GM19035 (cell line): ENCODE measurements around the gene CHST5.
"Not testable (repeated sequence)": the region's sequence is repeated elsewhere in the genome, so short reads cannot be mapped to it uniquely, and the experiment has no call there.

Experiments
- ATAC-seq: cut with Tn5 transposase; IDR thresholded peaks from one replicate; pipeline ENCODE4 v1.9.1; 2021; ENCODE audit not compliant: unreplicated experiment

CHST5 gene

GRCh38 chr16:75552951-75553350, 17.0 kb upstream of the CHST5 start:
- ATAC-seq: no peak

GRCh38 chr16:75550211-75550662, 14.3 kb upstream of the CHST5 start:
- peak; percentile 68 for ATAC-seq

- ATAC-seq: not testable (repeated sequence)
These were observed 12.5 kb upstream of the CHST5 start for GRCh38 chr16:75548456-75548855.

- no peak for ATAC-seq
These were observed 10.4 kb upstream of the CHST5 start for GRCh38 chr16:75546293-75546692.

- ATAC-seq: not testable (repeated sequence)
These were observed 10.0 kb upstream of the CHST5 start for GRCh38 chr16:75545879-75546278.

- ATAC-seq: not testable (repeated sequence)
These were observed 6.6 kb upstream of the CHST5 start for GRCh38 chr16:75542462-75542861.

GRCh38 chr16:75541236-75541635, 5.3 kb upstream of the CHST5 start:
- no peak for ATAC-seq

GRCh38 chr16:75538882-75539565, 3.1 kb upstream of the CHST5 start:
- not testable (repeated sequence) for ATAC-seq

- no peak for ATAC-seq
These were observed 1.9 kb upstream of the CHST5 start for GRCh38 chr16:75537776-75538175.

- ATAC-seq: no peak
These were observed 581 bp downstream of the CHST5 start for GRCh38 chr16:75535211-75535843.

GRCh38 chr16:75534560-75535205, 1.2 kb downstream of the CHST5 start:
- no peak for ATAC-seq

GRCh38 chr16:75532791-75533190, 3.1 kb downstream of the CHST5 start:
- no peak for ATAC-seq

GRCh38 chr16:75532142-75532765, 3.7 kb downstream of the CHST5 start:
- ATAC-seq: no peak

- no peak for ATAC-seq
These were observed 5.9 kb downstream of the CHST5 start for GRCh38 chr16:75529959-75530358.

GRCh38 chr16:75529056-75529905, 6.6 kb downstream of the CHST5 start:
- no peak for ATAC-seq

- no peak for ATAC-seq
These were observed 8.0 kb downstream of the CHST5 start for GRCh38 chr16:75527825-75528299.

GRCh38 chr16:75526032-75526790, 9.7 kb downstream of the CHST5 start:
- ATAC-seq: no peak

GRCh38 chr16:75519175-75519574, 16.7 kb downstream of the CHST5 start:
- ATAC-seq: no peak

- not testable (repeated sequence) for ATAC-seq
These were observed 19.5 kb downstream of the CHST5 start for GRCh38 chr16:75516189-75516966.
